ENCODE results near the gene MEN1.

Gene MEN1

DNA sequence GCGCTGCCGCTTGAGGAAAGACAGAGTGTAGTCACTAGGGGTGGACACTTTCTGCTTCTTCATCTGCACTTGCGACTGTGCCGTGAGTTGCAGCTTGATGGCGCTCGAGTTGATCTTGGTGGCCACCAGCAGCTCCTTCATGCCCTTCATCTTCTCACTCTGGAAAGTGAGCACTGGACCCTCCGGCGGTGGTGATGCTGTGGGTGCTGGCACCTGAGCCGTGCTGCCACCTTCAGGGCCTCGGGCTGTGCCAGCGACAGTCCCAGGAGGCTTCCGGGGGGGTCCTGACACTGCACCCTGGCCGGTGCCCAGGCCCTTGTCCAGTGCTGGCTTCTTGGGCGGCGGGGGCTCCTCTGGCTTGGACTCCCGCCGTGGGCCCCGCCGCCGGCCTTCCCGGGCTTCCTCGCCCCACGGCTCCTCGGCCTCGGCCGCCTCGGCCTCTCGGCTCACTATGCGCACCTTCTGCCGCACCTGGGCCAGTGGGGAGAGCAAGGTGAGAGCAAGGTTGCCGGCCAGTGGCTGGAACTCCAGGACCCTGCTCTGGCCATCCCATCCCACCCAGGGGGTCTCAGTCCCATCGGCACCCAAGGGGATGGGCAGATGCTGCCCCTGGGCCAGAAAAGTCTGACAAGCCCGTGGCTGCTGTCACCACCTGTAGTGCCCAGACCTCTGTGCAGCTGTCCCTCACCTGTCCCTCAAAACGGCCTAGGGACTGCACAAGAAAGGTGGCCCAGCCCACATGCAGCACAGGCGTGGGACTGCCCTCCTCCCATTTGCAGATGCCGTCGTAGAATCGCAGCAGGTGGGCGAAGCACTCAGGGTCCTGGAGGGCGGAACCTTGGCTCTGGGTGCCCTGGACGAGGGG is 5.8 kb downstream of the MEN1 start:
- DNase-seq (ENCODE audit: low read depth, low spot score), result no peak

DNA sequence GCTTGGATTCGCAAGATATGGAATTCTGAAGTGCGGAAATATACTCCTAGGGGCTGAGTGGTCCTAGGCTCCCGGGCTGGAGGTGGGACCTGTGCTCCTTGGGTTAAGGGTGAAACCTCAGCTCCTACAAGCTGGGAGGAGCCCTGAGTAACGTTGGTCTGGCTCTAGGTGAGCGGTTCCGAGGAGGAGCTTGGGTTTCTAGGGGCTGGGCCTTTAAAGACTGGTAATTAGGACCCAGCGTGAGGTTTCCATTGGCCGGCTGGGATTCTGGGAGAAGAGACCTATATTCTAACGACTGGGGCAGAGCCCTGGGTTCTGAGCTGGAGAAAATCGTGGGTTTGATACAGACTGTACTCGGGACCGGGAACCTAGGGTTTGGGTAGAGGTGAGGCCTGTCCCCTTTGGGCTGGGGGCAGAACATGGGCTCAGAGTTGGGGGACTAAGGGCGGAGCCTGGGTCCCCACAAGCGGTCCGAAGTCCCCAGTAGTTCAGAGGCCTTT is 6.5 kb downstream of the MEN1 start:
- no peak for DNase-seq (ENCODE audit: low read depth, low spot score)
- in situ Hi-C loops (cut with HindIII; ENCODE audit: low sequenced_read_pairs), result no loop called here
- TF ChIP-seq, protein P1, sequence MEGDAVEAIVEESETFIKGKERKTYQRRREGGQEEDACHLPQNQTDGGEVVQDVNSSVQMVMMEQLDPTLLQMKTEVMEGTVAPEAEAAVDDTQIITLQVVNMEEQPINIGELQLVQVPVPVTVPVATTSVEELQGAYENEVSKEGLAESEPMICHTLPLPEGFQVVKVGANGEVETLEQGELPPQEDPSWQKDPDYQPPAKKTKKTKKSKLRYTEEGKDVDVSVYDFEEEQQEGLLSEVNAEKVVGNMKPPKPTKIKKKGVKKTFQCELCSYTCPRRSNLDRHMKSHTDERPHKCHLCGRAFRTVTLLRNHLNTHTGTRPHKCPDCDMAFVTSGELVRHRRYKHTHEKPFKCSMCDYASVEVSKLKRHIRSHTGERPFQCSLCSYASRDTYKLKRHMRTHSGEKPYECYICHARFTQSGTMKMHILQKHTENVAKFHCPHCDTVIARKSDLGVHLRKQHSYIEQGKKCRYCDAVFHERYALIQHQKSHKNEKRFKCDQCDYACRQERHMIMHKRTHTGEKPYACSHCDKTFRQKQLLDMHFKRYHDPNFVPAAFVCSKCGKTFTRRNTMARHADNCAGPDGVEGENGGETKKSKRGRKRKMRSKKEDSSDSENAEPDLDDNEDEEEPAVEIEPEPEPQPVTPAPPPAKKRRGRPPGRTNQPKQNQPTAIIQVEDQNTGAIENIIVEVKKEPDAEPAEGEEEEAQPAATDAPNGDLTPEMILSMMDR (IDR thresholded peaks at IDR 0.05; ENCODE audit: low read depth, low read length), result no peak
- peak overlapping the region; percentile 73 for H3K4me3 ChIP-seq (ENCODE audit: low read depth, low read length)

More for the DNA sequence above, 5.8 kb downstream of the MEN1 start:
- TF ChIP-seq, protein P1 (IDR thresholded peaks at IDR 0.05; ENCODE audit: low read depth, low read length), result no peak
- H3K4me3 ChIP-seq (ENCODE audit: low read depth, low read length), result no peak overlapping the region
- in situ Hi-C loops (cut with HindIII; ENCODE audit: low sequenced_read_pairs), result no loop called here

DNA sequence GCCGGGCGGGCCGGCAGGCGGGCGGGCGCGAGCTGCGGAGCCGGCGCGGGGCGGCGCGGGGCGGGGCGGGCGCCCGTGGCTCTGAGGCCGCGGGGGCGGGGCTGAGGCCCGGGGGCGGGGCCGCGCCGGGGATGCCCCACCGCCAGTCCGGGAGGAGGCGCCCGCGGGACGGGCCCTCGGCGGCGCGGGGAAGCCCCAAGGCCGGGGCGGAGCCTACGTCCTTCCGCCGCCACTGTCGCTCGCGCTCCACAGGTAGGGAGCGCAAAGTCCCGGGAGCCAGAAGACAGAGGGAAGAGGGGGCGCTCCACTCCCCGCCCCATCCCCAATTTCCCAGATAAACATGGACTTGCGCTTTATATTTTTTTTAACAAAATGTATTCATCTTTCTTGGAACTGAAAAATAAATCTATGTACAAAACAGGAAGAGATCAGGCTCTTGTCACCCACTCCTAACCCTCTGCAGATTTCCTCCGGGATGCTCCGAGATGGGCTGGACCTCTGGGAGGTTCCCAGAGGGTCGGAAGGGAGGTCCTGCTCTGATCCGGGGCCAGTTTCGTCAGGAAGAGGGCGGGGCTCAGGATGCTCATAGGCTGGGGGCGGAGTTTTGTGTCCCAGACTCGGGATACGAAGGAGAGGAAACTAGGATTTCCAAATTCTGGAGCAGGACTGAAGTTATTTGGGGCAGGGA is 7.0 kb downstream of the MEN1 start, which contains the start of gene MAP4K2:
TSS of gene MAP4K2 (minus strand) at position 57 of the 688 bp plus-strand sequence. CDS start 65 bp downstream, outside the sequence.
- in situ Hi-C loops (cut with HindIII; ENCODE audit: low sequenced_read_pairs), result no loop called here
- peak; percentile 75 for DNase-seq (ENCODE audit: low read depth, low spot score)
- TF ChIP-seq, protein P1 (IDR thresholded peaks at IDR 0.05; ENCODE audit: low read depth, low read length), result peak; percentile 17
- peak within 1 kb of the TSS; percentile 73 for H3K4me3 ChIP-seq (ENCODE audit: low read depth, low read length)

DNA sequence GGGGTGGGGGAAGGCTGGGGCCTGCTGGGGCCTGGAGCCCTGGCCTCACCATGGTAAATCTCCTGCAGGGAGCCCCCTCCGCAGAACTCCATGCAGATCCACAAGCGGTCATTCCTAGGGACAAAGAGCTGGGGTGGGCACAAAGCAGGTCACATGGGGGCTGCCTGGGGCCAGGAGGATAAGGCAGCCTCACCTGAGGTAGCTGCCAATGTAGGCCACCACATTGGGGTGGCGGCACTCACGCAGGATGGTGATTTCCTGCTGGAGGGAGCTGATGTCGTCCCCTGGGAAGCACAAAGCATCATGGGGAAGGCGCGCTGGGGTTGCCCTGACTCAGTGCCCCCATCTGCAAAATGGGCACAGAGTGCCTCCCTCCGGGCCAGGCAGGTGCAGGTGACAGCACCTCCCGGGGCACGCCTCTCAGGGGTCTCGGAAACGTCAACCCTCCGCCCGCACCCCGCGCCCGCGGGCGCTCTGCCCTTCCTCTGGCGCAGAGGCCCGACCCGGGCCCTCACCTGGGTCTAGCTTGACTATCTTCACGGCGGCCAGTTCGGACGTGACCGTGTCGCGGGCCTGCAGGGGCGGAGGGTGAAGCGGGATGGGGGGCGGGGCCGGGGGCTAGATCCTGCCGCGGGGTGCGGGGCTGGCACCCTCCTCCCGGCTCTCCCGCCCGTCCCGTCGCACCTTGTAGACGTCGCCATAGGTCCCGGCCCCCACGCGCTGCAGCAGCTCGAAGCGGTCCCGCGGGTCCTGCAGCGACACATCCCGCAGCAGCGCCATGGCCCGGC is 7.8 kb downstream of the MEN1 start:
- TF ChIP-seq, protein P1 (IDR thresholded peaks at IDR 0.05; ENCODE audit: low read depth, low read length), result no peak
- in situ Hi-C loops (cut with HindIII; ENCODE audit: low sequenced_read_pairs), result no loop called here
- DNase-seq (ENCODE audit: low read depth, low spot score), result no peak
- peak overlapping the region; percentile 49 for H3K4me3 ChIP-seq (ENCODE audit: low read depth, low read length)

DNA sequence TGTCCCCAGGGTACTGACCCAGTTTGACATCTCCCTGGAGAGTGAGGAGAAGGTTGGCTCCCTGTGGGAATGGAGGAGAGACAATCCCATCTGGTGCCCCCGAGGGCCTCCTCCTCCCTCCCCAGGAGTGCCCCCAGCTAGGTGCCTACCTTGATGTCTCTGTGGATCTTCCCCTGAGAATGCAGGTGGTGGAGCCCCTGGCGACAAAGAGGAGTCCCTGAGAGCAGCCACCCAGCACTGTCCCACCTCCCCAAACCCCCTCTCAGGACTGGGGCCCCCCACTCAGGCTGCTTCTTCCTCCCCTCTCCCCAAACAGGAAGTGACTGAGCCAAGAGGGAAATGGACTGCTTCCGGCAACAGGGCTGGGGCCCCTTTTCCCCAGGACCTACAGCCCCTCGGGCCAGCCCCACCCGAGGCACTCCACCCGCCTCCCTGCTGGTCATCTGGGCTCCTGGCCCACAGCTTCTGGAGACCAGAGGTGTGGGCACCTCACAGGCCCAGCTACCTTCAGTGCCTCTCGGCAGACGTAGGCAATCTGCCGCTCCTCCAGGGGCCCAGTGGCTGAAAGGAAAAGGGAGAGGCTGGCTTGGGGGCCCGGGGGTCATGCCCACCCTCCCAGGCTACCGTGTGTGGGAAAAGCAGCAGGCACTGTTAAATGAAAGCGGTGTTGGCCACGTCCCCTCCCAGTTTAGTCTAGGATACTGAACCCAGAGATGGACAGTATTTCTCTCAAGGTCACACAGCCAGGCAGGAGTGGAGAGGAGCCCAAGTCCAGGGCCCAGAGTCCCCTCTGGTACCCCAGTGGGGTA is 8.6 kb downstream of the MEN1 start:
- DNase-seq (ENCODE audit: low read depth, low spot score), result no peak
- peak overlapping the region; percentile 49 for H3K4me3 ChIP-seq (ENCODE audit: low read depth, low read length)
- in situ Hi-C loops (cut with HindIII; ENCODE audit: low sequenced_read_pairs), result no loop called here
- TF ChIP-seq, protein P1 (IDR thresholded peaks at IDR 0.05; ENCODE audit: low read depth, low read length), result no peak

All from astrocyte of the spinal cord (primary cell).